Activated T-cell treated with anti-CD3 and anti-CD28 coated beads, Interleukin-2, amount 50 U/mL, for 4 hours (primary cell): ENCODE results near the gene MICAL1. TPM values are rescaled to one million over a fixed set of nuclear protein-coding genes. Genes with fewer than 3 reads are reported as not detected.

Experiments
- ATAC-seq, 2 donors: fragments of 200-7000 bp; cut with Tn5 transposase; one replicate each; pipeline ENCODE4 v1.10.0; 2021
- DNase-seq: peaks from one replicate; pipeline ENCODE4 v3.0.0-alpha.2; 2020
- H3K27me3 Mint-ChIP-seq: one replicate; pipeline ENCODE4 v1.8.0; 2021; ENCODE audit warnings: low read depth, mixed read lengths
- H3K36me3 Mint-ChIP-seq: one replicate; pipeline ENCODE4 v1.8.0; 2022; ENCODE audit warnings: mixed read lengths; ENCODE audit not compliant: insufficient read depth
- H3K4me1 Mint-ChIP-seq: one replicate; pipeline ENCODE4 v1.8.0; 2021; ENCODE audit warnings: low read depth, mixed read lengths
- H3K4me3 Mint-ChIP-seq: one replicate; pipeline ENCODE4 v1.8.0; 2021; ENCODE audit warnings: mild to moderate bottlenecking, moderate library complexity, mixed read lengths
- H3K9me3 Mint-ChIP-seq: one replicate; pipeline ENCODE4 v1.8.0; 2021; ENCODE audit warnings: mixed read lengths
- total RNA-seq, 3 donors: library from RNA; stranded (reverse); gene quantifications; one replicate each; pipeline ENCODE4 v1.2.1, GENCODE V29; 2021

MICAL1 gene
- total RNA-seq = 10 to 100 TPM in 2 of 3 donors, 1 to 10 TPM in 1; 7.6 to 12.5 (median 12.4) TPM

GRCh38 chr6:109455437-109456110, at the start of gene MICAL1:
MICAL1 (minus strand) TSS chr6:109455772; CDS start chr6:109454196, 1,576 bp downstream.
- Mint-ChIP-seq H3K9me3 (no peaks in the 10 kb centered on the region), H3K36me3 (peaks cover 9% of the 10 kb centered on the region), H3K27me3 (no peaks in the 10 kb centered on the region), H3K4me1 (peaks cover 69% of the 10 kb centered on the region), H3K4me3 (peak within 1 kb of the TSS; percentile 90)
- peak; percentile 44 for DNase-seq
- peak; percentile 37 to 47 for ATAC-seq

GRCh38 chr6:109503327-109504224, 48.0 kb upstream of the MICAL1 start:
- Mint-ChIP-seq H3K9me3 (no peaks in the 10 kb centered on the region), H3K27me3 (peaks cover 5% of the 10 kb centered on the region), H3K36me3 (no peaks in the 10 kb centered on the region), H3K4me3 (no peak overlapping the region), H3K4me1 (no peaks in the 10 kb centered on the region)
- ATAC-seq (no peak), DNase-seq (no peak)

GRCh38 chr6:109498936-109499335, 43.4 kb upstream of the MICAL1 start:
- ATAC-seq (no peak), DNase-seq (no peak)
- no peaks in the 10 kb centered on the region for H3K9me3 Mint-ChIP-seq
- peaks cover 5% of the 10 kb centered on the region for H3K27me3 Mint-ChIP-seq
- peaks cover 9% of the 10 kb centered on the region for H3K4me1 Mint-ChIP-seq
- no peaks in the 10 kb centered on the region for H3K36me3 Mint-ChIP-seq
- no peak overlapping the region for H3K4me3 Mint-ChIP-seq

GRCh38 chr6:109498052-109498451, 42.5 kb upstream of the MICAL1 start:
- ATAC-seq (no peak), DNase-seq (no peak)
- Mint-ChIP-seq H3K9me3 (no peaks in the 10 kb centered on the region), H3K4me1 (peaks cover 9% of the 10 kb centered on the region), H3K36me3 (no peaks in the 10 kb centered on the region), H3K27me3 (peaks cover 3% of the 10 kb centered on the region), H3K4me3 (no peak overlapping the region)

- Mint-ChIP-seq H3K9me3 (no peaks in the 10 kb centered on the region), H3K36me3 (no peaks in the 10 kb centered on the region), H3K27me3 (no peaks in the 10 kb centered on the region), H3K4me3 (no peak overlapping the region), H3K4me1 (peaks cover 18% of the 10 kb centered on the region)
- no peak for ATAC-seq
- DNase-seq = no peak
These were observed 40.6 kb upstream of the MICAL1 start for GRCh38 chr6:109496036-109496772.

- DNase-seq (no peak), ATAC-seq (no peak)
- Mint-ChIP-seq H3K9me3 (no peaks in the 10 kb centered on the region), H3K4me1 (peaks cover 26% of the 10 kb centered on the region), H3K36me3 (no peaks in the 10 kb centered on the region), H3K27me3 (no peaks in the 10 kb centered on the region), H3K4me3 (no peak overlapping the region)
These were observed 38.3 kb upstream of the MICAL1 start for GRCh38 chr6:109493865-109494264.

- H3K27me3 Mint-ChIP-seq = no peaks in the 10 kb centered on the region
- ATAC-seq (peak; percentile 90 to 91), DNase-seq (no peak)
- no peak overlapping the region for H3K4me3 Mint-ChIP-seq
- H3K4me1 Mint-ChIP-seq = peaks cover 20% of the 10 kb centered on the region
- no peaks in the 10 kb centered on the region for H3K9me3 Mint-ChIP-seq
- H3K36me3 Mint-ChIP-seq = no peaks in the 10 kb centered on the region
These were observed 35.8 kb upstream of the MICAL1 start for GRCh38 chr6:109491207-109491938.

- DNase-seq (no peak), ATAC-seq (no peak)
- H3K4me1 Mint-ChIP-seq = peaks cover 17% of the 10 kb centered on the region
- no peaks in the 10 kb centered on the region for H3K36me3 Mint-ChIP-seq
- no peaks in the 10 kb centered on the region for H3K27me3 Mint-ChIP-seq
- no peak overlapping the region for H3K4me3 Mint-ChIP-seq
- H3K9me3 Mint-ChIP-seq = no peaks in the 10 kb centered on the region
These were observed 35.1 kb upstream of the MICAL1 start for GRCh38 chr6:109490713-109491112.

- no peaks in the 10 kb centered on the region for H3K9me3 Mint-ChIP-seq
- no peak for ATAC-seq
These were observed 32.4 kb upstream of the MICAL1 start for GRCh38 chr6:109488001-109488400.

GRCh38 chr6:109486068-109486467, 30.5 kb upstream of the MICAL1 start:
- no peak for ATAC-seq
- Mint-ChIP-seq H3K4me3 (no peak overlapping the region), H3K9me3 (no peaks in the 10 kb centered on the region), H3K27me3 (no peaks in the 10 kb centered on the region), H3K36me3 (peaks cover 10% of the 10 kb centered on the region), H3K4me1 (peaks cover 26% of the 10 kb centered on the region)
- DNase-seq = no peak

More at GRCh38 chr6:109488001-109488400, 32.4 kb upstream of the MICAL1 start:
- Mint-ChIP-seq H3K4me3 (no peak overlapping the region), H3K4me1 (peaks cover 26% of the 10 kb centered on the region), H3K27me3 (no peaks in the 10 kb centered on the region), H3K36me3 (no peaks in the 10 kb centered on the region)
- no peak for DNase-seq

GRCh38 chr6:109485266-109485935, 29.8 kb upstream of the MICAL1 start:
- H3K4me3 Mint-ChIP-seq = no peak overlapping the region
- DNase-seq (no peak), ATAC-seq (no peak)
- peaks cover 28% of the 10 kb centered on the region for H3K4me1 Mint-ChIP-seq
- H3K27me3 Mint-ChIP-seq = no peaks in the 10 kb centered on the region
- no peaks in the 10 kb centered on the region for H3K9me3 Mint-ChIP-seq
- H3K36me3 Mint-ChIP-seq = peaks cover 15% of the 10 kb centered on the region

GRCh38 chr6:109484122-109484521, 28.6 kb upstream of the MICAL1 start:
- peaks cover 20% of the 10 kb centered on the region for H3K36me3 Mint-ChIP-seq
- DNase-seq = no peak
- peaks cover 35% of the 10 kb centered on the region for H3K4me1 Mint-ChIP-seq
- no peaks in the 10 kb centered on the region for H3K9me3 Mint-ChIP-seq
- ATAC-seq = no peak
- H3K4me3 Mint-ChIP-seq = peak overlapping the region; percentile 76
- no peaks in the 10 kb centered on the region for H3K27me3 Mint-ChIP-seq

GRCh38 chr6:109483735-109484057, 28.1 kb upstream of the MICAL1 start:
- peaks cover 24% of the 10 kb centered on the region for H3K36me3 Mint-ChIP-seq
- ATAC-seq (no peak), DNase-seq (no peak)
- H3K4me1 Mint-ChIP-seq = peaks cover 39% of the 10 kb centered on the region
- no peaks in the 10 kb centered on the region for H3K9me3 Mint-ChIP-seq
- H3K4me3 Mint-ChIP-seq = peak overlapping the region; percentile 76
- H3K27me3 Mint-ChIP-seq = no peaks in the 10 kb centered on the region
